Daoy (cell line): ENCODE measurements around the gene OR8B12. TPM values are rescaled to one million over a fixed set of nuclear protein-coding genes. Genes with fewer than 3 reads are reported as not detected.
A peak's percentile ranks its signal among the peaks of the same experiment; 100 is the strongest.

ENCODE experiments used
- DNase-seq: peaks from one replicate; pipeline ENCODE4 v3.0.0-alpha.2; 2015; ENCODE audit warnings: low read depth
- total RNA-seq: library from RNA; depleted of rRNA; stranded (reverse); fragments of >200 nt; shearing (Covaris generic); gene quantifications from 2 replicates; pipeline ENCODE4 v1.2.3, GENCODE V29; 2014; rRNA removed

OR8B12 gene
- not detected in 2 replicates for total RNA-seq

GRCh38 chr11:124543554-124543953 lies at the start of gene OR8B12:
TSS of gene OR8B12 (minus strand) at chr11:124543654. CDS start at chr11:124543654, 0 bp downstream.
- no peak for DNase-seq

DNA sequence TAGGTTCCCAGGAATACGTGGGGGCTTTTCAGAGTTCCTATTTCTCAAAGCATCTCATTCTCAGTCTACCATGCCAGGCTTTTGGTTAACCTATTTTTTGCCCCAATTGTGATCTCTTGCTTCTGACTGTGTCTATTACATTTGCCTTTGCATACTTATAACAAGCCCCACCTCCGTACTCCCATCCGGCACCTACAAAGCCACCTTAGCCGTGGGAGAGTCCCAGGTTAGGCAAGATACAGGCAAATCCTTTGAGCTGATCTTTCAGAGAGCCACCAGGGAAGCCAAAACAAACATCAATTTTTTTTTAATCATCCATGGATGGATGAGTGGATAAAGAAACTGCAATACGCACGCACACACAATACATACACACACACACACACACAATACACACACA lies 49.2 kb upstream of the OR8B12 start:
- no peak for DNase-seq

GRCh38 chr11:124591430-124591829 lies 48.0 kb upstream of the OR8B12 start:
- DNase-seq = no peak

GRCh38 chr11:124586238-124586860 lies 42.9 kb upstream of the OR8B12 start:
- DNase-seq = peak; percentile 46

- no peak for DNase-seq
These were observed 41.4 kb upstream of the OR8B12 start for GRCh38 chr11:124584681-124585372.

DNA sequence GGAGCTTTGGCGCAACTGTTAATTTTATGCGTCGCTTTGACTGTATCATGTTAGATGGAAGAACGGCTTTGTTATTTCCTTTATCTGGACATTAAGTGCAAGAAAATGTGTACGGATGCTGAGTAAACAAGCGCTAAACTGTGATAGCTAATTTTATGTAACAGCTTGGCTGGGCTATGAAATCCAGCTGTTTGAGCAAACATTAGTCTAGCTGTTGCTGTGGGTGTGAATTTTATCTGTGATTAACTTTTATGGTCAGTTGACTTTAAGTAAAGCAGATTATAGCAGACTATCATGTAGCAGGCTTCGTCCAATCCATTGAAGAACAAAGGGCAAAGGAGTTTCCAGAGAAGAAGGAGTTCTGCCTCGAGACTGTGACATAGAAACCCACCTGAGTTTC lies 40.3 kb upstream of the OR8B12 start:
- no peak for DNase-seq

- no peak for DNase-seq
These were observed 39.1 kb upstream of the OR8B12 start for GRCh38 chr11:124582565-124582964.

- DNase-seq = peak; percentile 10
These were observed 38.4 kb upstream of the OR8B12 start for GRCh38 chr11:124581817-124582216.

DNA sequence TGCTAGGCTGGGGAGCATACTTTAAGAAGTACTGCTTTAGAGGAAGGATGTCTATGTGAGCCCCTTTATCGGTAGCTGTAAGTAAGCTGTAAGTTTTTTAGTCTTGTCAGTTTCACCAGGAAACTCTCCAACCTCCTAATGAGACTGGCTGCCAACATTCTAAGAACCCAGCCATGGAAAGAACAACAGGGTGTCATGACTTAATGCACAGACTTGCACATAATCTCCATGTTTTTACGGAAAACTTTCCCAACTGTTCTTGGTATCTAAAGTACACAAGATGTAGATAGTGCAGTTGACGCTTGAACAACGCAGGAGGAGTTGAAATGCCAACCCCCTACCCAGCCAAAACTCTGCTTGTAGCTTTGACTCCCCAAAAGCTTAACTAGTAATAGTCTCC lies 35.3 kb upstream of the OR8B12 start:
- no peak for DNase-seq

DNA sequence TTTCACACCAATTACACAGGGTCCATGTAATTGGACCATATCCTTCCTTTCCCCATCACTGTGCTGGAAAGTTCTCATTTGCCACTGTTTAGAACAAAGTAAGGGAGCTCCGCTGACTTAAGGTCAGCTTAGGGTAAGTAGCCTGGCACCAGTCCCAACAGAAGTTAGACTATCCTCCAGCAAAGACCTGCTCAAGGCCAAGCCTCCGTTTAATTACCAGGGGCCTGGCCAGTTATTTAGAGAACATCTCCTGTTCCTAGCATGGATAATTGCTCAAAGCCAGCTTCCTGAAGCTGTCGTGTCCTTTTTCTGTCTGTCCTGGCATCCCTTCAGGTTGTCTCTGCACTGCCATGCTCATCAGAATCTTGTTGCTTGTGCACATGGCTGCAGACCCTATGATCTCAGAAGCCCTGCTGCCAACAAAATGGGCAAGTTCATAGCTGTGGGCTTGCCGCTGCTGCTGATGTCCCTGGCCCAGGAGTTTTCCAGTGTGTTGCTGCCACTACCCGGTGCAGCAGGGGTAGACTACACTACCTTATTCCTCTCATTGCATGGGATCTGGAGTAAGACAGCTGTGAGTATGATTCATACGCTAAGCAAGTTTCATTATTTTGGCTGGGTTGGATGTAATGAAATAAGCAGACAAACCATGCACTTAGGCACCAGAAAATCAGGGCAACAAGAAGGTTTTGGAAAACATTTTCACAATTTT lies 34.4 kb upstream of the OR8B12 start:
- DNase-seq = no peak

DNA sequence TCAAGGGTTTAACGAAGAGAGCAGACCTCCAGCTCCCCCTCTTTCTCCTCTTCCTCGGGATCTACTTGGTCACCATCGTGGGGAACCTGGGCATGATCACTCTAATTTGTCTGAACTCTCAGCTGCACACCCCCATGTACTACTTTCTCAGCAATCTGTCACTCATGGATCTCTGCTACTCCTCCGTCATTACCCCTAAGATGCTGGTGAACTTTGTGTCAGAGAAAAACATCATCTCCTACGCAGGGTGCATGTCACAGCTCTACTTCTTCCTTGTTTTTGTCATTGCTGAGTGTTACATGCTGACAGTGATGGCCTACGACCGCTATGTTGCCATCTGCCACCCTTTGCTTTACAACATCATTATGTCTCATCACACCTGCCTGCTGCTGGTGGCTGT lies 26.7 kb upstream of the OR8B12 start:
- no peak for DNase-seq

GRCh38 chr11:124569697-124570096 lies 26.2 kb upstream of the OR8B12 start, which contains the start of gene OR8A1:
TSS of gene OR8A1 (plus strand) at chr11:124569997. CDS start at chr11:124570120, 123 bp downstream.
- no peak for DNase-seq

DNA sequence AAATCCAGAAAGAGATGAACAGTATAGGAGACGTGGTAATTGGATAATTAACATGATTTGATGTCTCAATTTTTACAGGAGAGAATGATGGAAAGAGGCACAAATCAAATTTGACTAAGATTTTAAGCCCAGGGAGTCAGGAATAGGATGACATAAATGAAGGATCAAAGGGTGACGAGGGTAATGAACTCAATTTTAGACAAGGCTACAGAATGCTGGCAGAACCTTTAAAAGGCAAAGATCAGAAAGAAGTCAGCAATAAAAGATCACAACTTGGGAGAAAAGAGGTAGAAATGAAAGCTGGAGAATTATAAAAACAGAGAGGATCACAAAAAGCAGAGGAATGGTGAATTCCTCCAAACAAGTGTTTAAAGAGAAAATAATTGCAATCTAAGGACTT lies 13.4 kb upstream of the OR8B12 start:
- DNase-seq = no peak

- DNase-seq = no peak
These were observed 8.5 kb upstream of the OR8B12 start for GRCh38 chr11:124551987-124552386.

- DNase-seq = no peak
These were observed 7.7 kb upstream of the OR8B12 start for GRCh38 chr11:124551189-124551588.

DNA sequence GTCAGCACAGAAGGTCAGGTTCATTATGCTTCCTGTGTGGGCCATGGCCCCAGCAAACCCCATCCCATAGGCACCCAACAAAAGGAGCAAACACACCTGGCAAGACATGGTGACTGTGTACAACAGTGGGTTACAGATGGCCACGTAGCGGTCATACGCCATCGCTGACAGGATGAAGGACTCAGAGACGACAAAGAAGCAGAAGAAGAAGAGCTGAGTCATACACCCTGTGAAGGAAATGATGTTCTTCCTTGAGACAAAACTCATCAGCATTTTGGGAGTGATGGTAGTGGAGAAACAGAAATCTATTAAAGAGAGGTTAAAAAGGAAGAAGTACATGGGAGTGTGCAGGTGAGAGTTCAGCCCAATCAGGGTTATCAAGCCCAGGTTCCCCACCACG lies 309 bp downstream of the OR8B12 start:
- DNase-seq = no peak

GRCh38 chr11:124541204-124541603 lies 2.2 kb downstream of the OR8B12 start:
- no peak for DNase-seq

DNA sequence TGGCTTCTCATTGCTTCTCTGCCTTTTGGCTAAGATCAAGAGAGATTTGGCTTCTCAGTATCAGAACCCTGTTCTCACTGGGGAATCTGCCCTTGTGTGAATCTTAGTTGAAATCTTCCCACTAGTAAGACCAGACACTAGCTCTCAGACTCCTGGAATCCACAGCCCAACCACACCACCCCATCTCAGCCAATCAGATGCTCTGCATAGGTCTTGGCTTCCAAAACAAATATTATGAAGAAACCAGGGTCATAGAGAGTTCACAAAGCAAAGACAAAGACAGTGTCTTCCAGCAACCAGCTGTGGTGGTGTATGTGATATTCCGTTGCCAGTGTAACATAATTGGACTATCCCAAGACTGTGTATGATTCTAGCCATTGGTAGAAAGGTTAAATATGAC lies 5.4 kb downstream of the OR8B12 start:
- peak; percentile 69 for DNase-seq

DNA sequence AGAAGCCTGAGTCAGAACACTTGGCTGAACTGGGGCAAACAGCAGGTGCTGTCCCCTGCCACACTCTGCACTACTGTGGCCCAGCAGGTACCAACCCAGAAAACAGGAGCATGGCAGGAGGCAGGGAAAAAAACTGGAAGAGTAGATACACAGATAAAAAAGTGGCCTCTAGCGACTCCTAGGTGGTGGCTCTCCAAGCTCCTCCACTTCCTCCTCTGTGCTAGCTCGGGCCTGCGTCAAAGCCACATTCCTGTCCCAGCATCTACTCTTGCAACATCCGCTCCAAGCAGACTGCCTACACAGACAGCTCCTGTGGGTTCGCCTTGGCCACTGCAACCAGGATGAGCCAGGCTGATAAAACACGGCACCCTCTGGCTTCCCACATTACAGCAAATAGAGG lies 6.9 kb downstream of the OR8B12 start:
- DNase-seq = peak; percentile 79

DNA sequence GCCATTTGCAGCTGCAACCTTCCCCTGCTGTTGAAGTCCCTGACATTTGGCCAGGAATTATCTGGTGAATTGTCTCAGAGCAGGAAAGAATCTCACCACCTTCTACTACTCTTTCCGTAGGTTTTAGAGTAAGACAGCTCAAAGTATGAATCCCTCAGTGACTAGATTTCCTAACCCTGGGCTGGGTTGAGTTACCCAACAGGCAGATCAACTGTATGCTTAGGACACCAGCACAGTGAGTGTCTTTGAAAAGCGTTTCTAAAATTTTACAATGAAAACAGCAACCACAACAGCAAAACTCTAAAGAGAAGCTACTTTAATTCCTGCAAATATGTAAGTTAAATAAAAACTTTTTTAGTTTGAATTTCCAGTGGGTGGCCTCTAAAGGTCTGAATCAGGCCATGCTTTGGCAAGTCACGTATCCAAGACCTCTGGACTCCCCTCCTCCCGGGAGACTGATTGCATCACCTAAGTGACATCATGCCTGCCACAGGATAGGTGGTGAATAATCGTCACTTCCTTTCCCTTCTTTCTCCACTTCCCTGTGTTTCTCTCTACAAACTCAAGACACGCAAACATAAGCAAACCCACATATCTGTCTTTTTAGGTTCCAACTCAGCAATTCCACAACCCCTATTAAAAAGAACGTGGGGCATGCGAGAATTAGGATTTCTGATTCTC lies 7.8 kb downstream of the OR8B12 start:
- DNase-seq = peak; percentile 23

DNA sequence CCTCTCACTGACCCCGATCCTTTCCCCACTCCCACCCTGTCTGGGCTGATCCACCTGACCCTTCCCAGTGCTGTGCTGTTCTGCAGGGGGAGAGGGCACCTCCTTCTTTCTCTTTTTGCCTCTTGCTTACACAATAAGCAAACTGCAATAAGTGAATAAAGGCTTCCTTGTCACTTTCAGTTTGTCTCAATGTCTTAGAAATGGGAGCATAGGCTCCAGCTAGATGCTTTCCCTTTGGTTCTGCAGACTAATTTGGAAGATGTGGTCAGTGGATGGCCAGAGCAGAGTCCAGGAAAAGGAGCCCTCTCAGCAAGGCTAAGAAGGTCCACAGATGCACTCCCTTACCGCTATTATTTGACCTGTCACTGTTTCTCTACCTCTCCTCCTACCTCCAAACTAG lies 9.4 kb downstream of the OR8B12 start:
- no peak for DNase-seq

DNA sequence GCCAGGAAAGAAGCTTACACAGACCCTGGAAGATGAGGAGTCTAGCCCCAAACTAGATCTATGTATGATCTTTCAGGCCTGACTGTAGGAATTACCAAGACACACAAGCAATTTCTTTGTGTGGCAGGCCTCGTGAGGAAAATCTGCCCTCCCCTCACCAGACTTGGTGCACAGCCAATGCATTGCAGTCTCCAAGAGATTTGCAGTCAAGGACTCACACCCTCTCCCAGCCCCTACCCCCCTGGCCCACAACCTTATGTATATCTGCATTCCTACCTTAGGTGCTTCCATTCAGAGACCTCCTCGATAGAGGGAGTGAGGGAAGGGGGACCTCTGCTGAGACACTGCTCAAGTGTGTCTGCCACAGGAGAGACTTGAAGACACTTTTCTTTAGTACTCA lies 9.8 kb downstream of the OR8B12 start:
- DNase-seq = no peak

- DNase-seq = no peak
These were observed 23.0 kb downstream of the OR8B12 start for GRCh38 chr11:124520550-124520854.
